GM10248 (cell line): ENCODE data around the gene DUSP9.
A peak's percentile ranks its signal among the peaks of the same experiment; 100 is the strongest.

ENCODE experiments used
- CTCF ChIA-PET: fragments of 300-600 bp; sonication (Branson Sonifier 250); formaldehyde crosslinking; extraction: SDS; loops from one replicate; lab custom pipeline; 2021; ENCODE audit warnings: antibody characterized with exemption; lab: Yijun Ruan, JAX
- POLR2A ChIA-PET: fragments of 350-650 bp; sonication (Branson Sonifier 250); formaldehyde crosslinking; extraction: SDS; loops from one replicate; lab custom pipeline; 2020; ENCODE audit warnings: antibody characterized with exemption; lab: Yijun Ruan, JAX
- DNase-seq: peaks from one replicate; pipeline ENCODE4 v3.0.0; 2012; ENCODE audit errors: extremely low spot score
- CTCF ChIP-seq: IDR thresholded peaks from 2 replicates; pipeline ENCODE4 v1.5.1; 2012; ENCODE audit warnings: mild to moderate bottlenecking, low read depth; ENCODE audit errors: extremely low read depth, missing control alignments, control extremely low read depth

DUSP9 gene

DNA sequence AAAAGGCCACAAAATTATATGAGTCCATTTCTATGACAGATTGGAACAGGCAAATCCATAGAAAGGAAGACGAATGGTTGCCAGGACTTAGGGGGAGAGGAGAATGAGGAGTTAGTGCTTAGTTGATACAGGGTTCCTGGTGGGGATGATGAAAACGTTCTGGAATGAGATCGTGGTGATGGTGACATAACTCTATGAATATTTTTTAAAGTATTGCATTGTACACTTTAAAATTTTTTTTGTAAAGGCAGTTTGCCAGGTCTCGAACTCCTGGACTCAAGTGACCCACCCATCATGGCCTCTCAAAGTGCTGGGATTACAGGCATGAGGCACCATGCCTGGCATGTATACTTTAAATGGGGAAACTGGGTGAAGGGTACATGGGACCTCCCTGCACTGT lies 38.2 kb upstream of the DUSP9 start:
- ChIA-PET POLR2A (no interaction called here), CTCF (interaction anchor here (1.0 to 4.7 kb wide), 13 partner anchors 10 to 667 kb away, joined by 3 to 39 read pairs (median 4); partner anchors contain the start of gene CCNQ)
- no peak for TF ChIP-seq CTCF
- DNase-seq, result no peak

- TF ChIP-seq CTCF, result peak; percentile 78
- peak; percentile 68 for DNase-seq
- POLR2A ChIA-PET, result no interaction called here
- CTCF ChIA-PET, result interaction anchor here (0.9 to 4.7 kb wide), 14 partner anchors 8 to 668 kb away, joined by 3 to 39 read pairs (median 4); partner anchors contain the start of gene CCNQ
These were observed 36.8 kb upstream of the DUSP9 start for GRCh38 chrX:153609917-153610835.

DNA sequence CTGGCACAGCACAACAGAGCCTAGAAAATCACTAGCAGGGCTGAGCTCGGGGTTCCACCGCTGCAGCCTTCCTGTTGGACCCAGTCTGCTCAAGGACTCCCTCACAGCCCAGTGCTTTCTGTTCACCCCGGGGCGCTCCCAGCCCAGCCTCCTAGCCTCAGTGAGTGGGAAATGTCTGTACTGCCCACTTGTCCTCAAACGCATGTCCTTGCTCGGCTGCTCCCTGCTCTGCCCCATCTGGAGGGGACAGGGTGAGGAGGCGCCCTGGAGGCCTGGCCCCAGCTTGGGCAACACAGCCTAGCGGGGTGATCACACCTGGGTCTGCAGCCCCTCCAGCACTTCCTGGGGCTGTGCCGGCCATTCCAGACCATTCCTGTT lies 36.2 kb upstream of the DUSP9 start:
- TF ChIP-seq CTCF, result no peak
- ChIA-PET POLR2A (no interaction called here), CTCF (interaction anchor here (1.5 to 4.7 kb wide), 4 partner anchors 12 to 56 kb away, joined by 3 to 39 read pairs (median 6); partner anchors contain the start of gene CCNQ)
- no peak for DNase-seq

DNA sequence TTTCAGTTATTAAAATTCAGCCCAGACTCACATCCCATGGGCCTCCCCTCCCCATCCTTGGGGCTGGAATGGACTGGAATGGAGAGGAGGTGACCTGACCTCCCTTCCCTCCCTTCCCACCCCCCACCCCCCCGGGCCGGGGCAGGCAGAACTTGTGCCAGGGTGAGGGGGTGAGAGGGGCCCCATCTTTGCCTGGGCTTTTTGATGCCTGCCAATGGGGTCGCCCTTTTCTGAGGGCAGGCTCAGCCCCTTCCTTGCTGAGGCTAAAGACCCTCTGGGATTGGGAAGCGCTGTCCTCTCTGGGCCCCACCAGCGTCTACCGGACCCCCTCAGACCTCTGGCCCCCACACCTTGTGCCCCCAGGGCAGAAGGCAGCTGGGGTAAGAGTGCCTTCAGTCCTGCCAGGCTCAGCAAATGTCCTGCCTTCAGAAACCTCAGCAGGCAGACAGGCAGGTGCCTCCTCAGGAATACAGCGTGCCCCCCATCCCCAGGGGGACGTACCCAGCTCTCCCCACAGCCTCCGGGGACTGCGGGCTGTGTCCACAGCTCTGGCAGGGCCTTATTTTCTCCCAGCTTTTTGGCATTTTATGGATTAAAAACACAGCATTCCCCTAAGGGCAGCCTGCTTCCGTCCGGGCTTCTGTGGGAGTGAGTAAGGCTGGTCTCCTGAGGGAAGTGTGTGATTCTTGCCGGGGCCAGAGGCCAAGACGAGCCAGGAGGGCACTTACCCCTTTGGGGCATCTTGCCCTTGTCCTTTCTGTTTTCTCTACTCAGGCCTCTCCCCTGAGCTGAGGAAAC lies 35.5 kb upstream of the DUSP9 start:
- DNase-seq, result no peak
- ChIA-PET CTCF (interaction anchor here (1.5 to 4.7 kb wide), 5 partner anchors 8 to 57 kb away, joined by 3 to 39 read pairs (median 4); partner anchors contain the start of gene CCNQ), POLR2A (no interaction called here)
- no peak for TF ChIP-seq CTCF

DNA sequence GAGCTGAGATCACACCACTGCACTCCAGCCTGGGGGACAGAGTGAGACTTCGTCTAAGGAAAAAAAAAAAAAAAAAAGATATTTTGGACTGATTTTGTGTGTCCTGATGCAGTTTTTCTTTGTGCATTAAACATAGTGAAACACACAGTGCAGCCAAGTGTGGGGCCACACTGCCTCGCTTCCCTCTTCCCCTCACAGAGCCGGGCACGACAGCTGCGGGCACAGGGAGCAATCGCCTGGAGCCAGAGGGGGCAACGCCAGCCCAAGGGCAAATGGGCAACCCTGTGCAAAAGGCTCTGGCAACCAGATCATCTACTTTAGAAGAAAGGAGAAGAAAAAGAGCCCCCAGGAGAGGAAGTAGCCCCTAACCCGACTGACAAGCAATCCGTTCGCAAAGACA lies 34.6 kb upstream of the DUSP9 start:
- no peak for DNase-seq
- TF ChIP-seq CTCF, result no peak
- ChIA-PET POLR2A (no interaction called here), CTCF (interaction anchor here (1.5 to 2.1 kb wide), 3 partner anchors 9 to 55 kb away, joined by 3 to 8 read pairs (median 3); no protein-coding TSS in a partner anchor)

DNA sequence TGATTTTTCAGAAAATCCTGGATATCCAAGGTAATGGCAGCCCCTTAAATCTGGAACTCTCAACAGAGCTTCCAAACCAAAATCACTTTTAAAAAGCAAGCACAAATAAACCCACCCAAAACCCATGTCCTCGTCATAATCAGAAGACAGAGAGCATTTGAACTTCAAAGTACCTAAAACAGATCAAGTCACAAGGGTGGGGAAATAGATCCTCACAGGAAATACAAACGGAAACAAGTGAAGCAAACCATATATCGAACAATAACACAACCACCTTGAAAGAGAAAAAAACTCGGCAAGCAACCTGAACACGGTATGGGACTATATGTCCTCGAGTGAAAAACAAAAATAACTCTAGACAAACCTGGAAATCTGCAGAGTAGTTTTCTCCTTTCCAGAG lies 32.2 kb upstream of the DUSP9 start:
- ChIA-PET CTCF (no interaction called here), POLR2A (no interaction called here)
- no peak for TF ChIP-seq CTCF
- DNase-seq, result no peak
